Astrocyte (in vitro differentiated cells and primary cell): ENCODE measurements around the gene NCOA3. TPM values are rescaled to one million over a fixed set of nuclear protein-coding genes. Genes with fewer than 3 reads are reported as not detected.

ENCODE experiments used
- DNase-seq: peaks from one replicate; pipeline ENCODE4 v3.0.0-alpha.2; 2010; ENCODE audit warnings: low read depth
- FAIRE-seq: peaks from 2 replicates; lab custom pipeline; 2011; peaks lifted over from hg19 to GRCh38; lab: Jason Lieb, UNC
- H2AFZ ChIP-seq: 2 replicates; pipeline ENCODE4 v1.6.0; 2012; ENCODE audit warnings: low read depth, low read length, inconsistent platforms
- H3K27ac ChIP-seq: 2 replicates; pipeline ENCODE4 v1.5.1; 2011; ENCODE audit warnings: low read depth, low read length, inconsistent platforms
- H3K27me3 ChIP-seq: 2 replicates; pipeline ENCODE4 v1.6.0; 2011; ENCODE audit warnings: low read length, inconsistent platforms; ENCODE audit not compliant: insufficient read depth
- H3K36me3 ChIP-seq: 2 replicates; pipeline ENCODE4 v1.5.1; 2011; ENCODE audit warnings: low read length, inconsistent platforms; ENCODE audit not compliant: insufficient read depth
- H3K4me1 ChIP-seq: 2 replicates; pipeline ENCODE4 v1.5.1; 2011; ENCODE audit warnings: low read length, inconsistent platforms; ENCODE audit not compliant: insufficient read depth
- H3K4me2 ChIP-seq: 2 replicates; pipeline ENCODE4 v1.6.0; 2012; ENCODE audit warnings: low read length, inconsistent platforms
- H3K4me3 ChIP-seq: 2 replicates; pipeline ENCODE4 v1.5.1; 2011; ENCODE audit warnings: low read depth, mild to moderate bottlenecking, low read length, inconsistent platforms; ENCODE audit not compliant: insufficient read depth
- H3K79me2 ChIP-seq: 2 replicates; pipeline ENCODE4 v1.6.0; 2012; ENCODE audit warnings: mild to moderate bottlenecking, low read length, inconsistent platforms; ENCODE audit not compliant: insufficient read depth
- H3K9ac ChIP-seq: 2 replicates; pipeline ENCODE4 v1.6.0; 2012; ENCODE audit warnings: mild to moderate bottlenecking, low read length, inconsistent platforms
- H3K9me3 ChIP-seq: 2 replicates; pipeline ENCODE4 v1.5.1; 2012; ENCODE audit warnings: low read depth, mild to moderate bottlenecking, low read length, inconsistent platforms; ENCODE audit not compliant: insufficient read depth
- H4K20me1 ChIP-seq: 2 replicates; pipeline ENCODE4 v1.6.0; 2012; ENCODE audit warnings: low read length, inconsistent platforms; ENCODE audit not compliant: insufficient read depth
- H3K27ac Mint-ChIP-seq: one replicate; pipeline ENCODE4 v1.8.0; 2021; ENCODE audit warnings: mild to moderate bottlenecking, mixed read lengths; ENCODE audit not compliant: unreplicated experiment
- H3K27me3 Mint-ChIP-seq: one replicate; pipeline ENCODE4 v1.8.0; 2021; ENCODE audit warnings: low read depth, mixed read lengths; ENCODE audit not compliant: unreplicated experiment
- H3K36me3 Mint-ChIP-seq: one replicate; pipeline ENCODE4 v1.8.0; 2021; ENCODE audit warnings: low read depth, mixed read lengths; ENCODE audit not compliant: unreplicated experiment
- H3K4me1 Mint-ChIP-seq: one replicate; pipeline ENCODE4 v1.8.0; 2021; ENCODE audit warnings: low read depth, mixed read lengths; ENCODE audit not compliant: unreplicated experiment
- H3K4me3 Mint-ChIP-seq: one replicate; pipeline ENCODE4 v1.8.0; 2021; ENCODE audit warnings: mild to moderate bottlenecking, moderate library complexity, mixed read lengths; ENCODE audit not compliant: unreplicated experiment
- H3K9me3 Mint-ChIP-seq: one replicate; pipeline ENCODE4 v1.8.0; 2021; ENCODE audit warnings: mild to moderate bottlenecking, mixed read lengths; ENCODE audit not compliant: unreplicated experiment
- EZH2 ChIP-seq: IDR thresholded peaks from 2 replicates; pipeline ENCODE4 v1.6.1; 2012; ENCODE audit warnings: mild to moderate bottlenecking, low read length, inconsistent platforms; ENCODE audit not compliant: insufficient read depth
- total RNA-seq: library from RNA; stranded (reverse); gene quantifications from 2 replicates; pipeline ENCODE4 v1.2.1, GENCODE V29; 2021
- TF ChIP-seq, protein P1 (sequence below): IDR thresholded peaks from 2 replicates; pipeline ENCODE4 v1.5.1; 2011; ENCODE audit warnings: low read depth, mild to moderate bottlenecking, inconsistent platforms, low read length, moderate library complexity; ENCODE audit not compliant: insufficient read depth

The NCOA3 gene
- total RNA-seq, 1 donor from 2014 or later, result 30.5 TPM

DNA sequence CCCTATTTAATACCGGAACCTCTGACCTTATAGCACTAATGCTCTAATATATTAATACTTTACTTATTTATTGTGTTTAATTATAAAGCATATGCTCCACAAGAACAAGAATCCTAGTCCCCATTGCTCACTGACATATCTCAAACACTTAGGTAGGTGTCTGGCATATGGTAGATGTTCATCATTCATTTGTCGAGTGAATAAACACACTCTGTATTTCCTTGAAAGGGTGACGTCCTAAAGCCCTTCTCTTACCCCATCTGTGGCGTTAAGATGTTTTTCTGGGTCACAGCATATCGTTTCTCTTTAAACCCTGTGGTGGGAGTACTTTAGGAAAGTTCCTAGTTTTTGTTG lies 45.3 kb downstream of the NCOA3 start:
- Histone ChIP-seq H3K27ac (no peak overlapping the region), H3K79me2 (peaks cover 78% of the 10 kb centered on the region), H3K4me1 (peaks cover 34% of the 10 kb centered on the region), H3K9me3 (no peaks in the 10 kb centered on the region), H4K20me1 (peaks cover 41% of the 10 kb centered on the region), H3K4me3 (no peak overlapping the region), H2AFZ (no peak overlapping the region), H3K4me2 (no peak overlapping the region), H3K9ac (no peak overlapping the region), H3K27me3 (no peaks in the 10 kb centered on the region), H3K36me3 (no peaks in the 10 kb centered on the region)
- H3K27ac Mint-ChIP-seq, result peak overlapping the region; percentile 35
- DNase-seq (no peak), FAIRE-seq (no peak)
- peaks cover 31% of the 10 kb centered on the region for H3K4me1 Mint-ChIP-seq
- H3K4me3 Mint-ChIP-seq, result no peak overlapping the region
- TF ChIP-seq, protein P1, sequence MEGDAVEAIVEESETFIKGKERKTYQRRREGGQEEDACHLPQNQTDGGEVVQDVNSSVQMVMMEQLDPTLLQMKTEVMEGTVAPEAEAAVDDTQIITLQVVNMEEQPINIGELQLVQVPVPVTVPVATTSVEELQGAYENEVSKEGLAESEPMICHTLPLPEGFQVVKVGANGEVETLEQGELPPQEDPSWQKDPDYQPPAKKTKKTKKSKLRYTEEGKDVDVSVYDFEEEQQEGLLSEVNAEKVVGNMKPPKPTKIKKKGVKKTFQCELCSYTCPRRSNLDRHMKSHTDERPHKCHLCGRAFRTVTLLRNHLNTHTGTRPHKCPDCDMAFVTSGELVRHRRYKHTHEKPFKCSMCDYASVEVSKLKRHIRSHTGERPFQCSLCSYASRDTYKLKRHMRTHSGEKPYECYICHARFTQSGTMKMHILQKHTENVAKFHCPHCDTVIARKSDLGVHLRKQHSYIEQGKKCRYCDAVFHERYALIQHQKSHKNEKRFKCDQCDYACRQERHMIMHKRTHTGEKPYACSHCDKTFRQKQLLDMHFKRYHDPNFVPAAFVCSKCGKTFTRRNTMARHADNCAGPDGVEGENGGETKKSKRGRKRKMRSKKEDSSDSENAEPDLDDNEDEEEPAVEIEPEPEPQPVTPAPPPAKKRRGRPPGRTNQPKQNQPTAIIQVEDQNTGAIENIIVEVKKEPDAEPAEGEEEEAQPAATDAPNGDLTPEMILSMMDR, result no peak
- TF ChIP-seq EZH2, result no peak
- no peaks in the 10 kb centered on the region for H3K9me3 Mint-ChIP-seq
- no peaks in the 10 kb centered on the region for H3K27me3 Mint-ChIP-seq
- no peaks in the 10 kb centered on the region for H3K36me3 Mint-ChIP-seq

DNA sequence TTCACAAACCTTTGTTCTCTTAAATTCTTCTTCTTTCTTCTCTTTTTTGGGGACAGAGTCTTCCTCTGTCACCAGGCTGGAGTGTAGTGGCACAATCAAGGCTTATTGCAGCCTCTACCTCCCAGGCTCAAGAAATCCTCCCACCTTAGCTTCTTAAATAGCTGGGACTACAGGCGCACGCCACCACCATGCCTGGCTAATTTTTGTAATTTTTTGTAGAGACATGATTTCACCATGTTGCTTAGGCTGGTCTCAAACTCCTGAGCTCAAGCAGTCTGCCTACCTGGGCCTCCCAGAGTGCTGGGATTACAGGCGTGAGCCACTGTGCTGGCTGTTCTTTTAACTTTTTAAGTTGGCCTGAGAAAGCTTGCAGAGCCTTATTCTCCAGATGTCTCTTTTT lies 48.0 kb downstream of the NCOA3 start:
- Mint-ChIP-seq H3K36me3 (no peaks in the 10 kb centered on the region), H3K27me3 (no peaks in the 10 kb centered on the region), H3K27ac (no peak overlapping the region), H3K9me3 (no peaks in the 10 kb centered on the region), H3K4me3 (no peak overlapping the region), H3K4me1 (peaks cover 12% of the 10 kb centered on the region)
- peaks cover 63% of the 10 kb centered on the region for H3K79me2 ChIP-seq
- H4K20me1 ChIP-seq, result peaks cover 27% of the 10 kb centered on the region
- TF ChIP-seq, protein P1, result no peak
- no peak for TF ChIP-seq EZH2
- H3K4me3 ChIP-seq, result no peak overlapping the region
- no peak overlapping the region for H3K9ac ChIP-seq
- no peaks in the 10 kb centered on the region for H3K27me3 ChIP-seq
- no peak overlapping the region for H3K4me2 ChIP-seq
- H2AFZ ChIP-seq, result no peak overlapping the region
- no peak for DNase-seq
- no peaks in the 10 kb centered on the region for H3K36me3 ChIP-seq
- no peaks in the 10 kb centered on the region for H3K9me3 ChIP-seq
- H3K4me1 ChIP-seq, result peaks cover 12% of the 10 kb centered on the region
- FAIRE-seq, result no peak
- H3K27ac ChIP-seq, result no peak overlapping the region

DNA sequence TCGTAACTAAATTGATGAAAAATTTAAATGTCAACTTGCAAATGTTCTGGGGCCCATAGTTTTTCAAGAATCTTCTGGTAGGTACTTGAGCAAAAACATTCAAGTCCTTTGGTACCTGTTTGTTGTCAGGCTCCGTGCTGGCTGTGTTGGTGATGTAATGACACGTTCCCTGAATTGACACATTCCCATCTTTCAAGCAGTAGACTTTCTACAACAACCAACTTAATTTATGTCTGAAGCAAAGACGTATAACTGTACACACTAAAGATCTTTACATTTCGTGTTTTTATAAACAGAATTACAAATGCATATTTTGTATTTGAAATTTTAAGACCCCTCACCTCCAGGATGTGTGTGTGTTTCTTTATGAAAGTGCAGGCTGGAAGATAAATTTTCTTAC lies 49.5 kb downstream of the NCOA3 start:
- no peaks in the 10 kb centered on the region for H3K27me3 Mint-ChIP-seq
- Histone ChIP-seq H3K9me3 (no peaks in the 10 kb centered on the region), H2AFZ (no peak overlapping the region), H3K4me2 (no peak overlapping the region), H3K27me3 (no peaks in the 10 kb centered on the region), H3K27ac (no peak overlapping the region), H3K9ac (no peak overlapping the region), H3K36me3 (no peaks in the 10 kb centered on the region), H4K20me1 (peaks cover 25% of the 10 kb centered on the region), H3K4me3 (no peak overlapping the region), H3K79me2 (peaks cover 62% of the 10 kb centered on the region), H3K4me1 (no peaks in the 10 kb centered on the region)
- peaks cover 5% of the 10 kb centered on the region for H3K4me1 Mint-ChIP-seq
- H3K27ac Mint-ChIP-seq, result no peak overlapping the region
- TF ChIP-seq, protein P1, result no peak
- TF ChIP-seq EZH2, result no peak
- no peak for FAIRE-seq
- DNase-seq, result no peak
- H3K36me3 Mint-ChIP-seq, result no peaks in the 10 kb centered on the region
- H3K9me3 Mint-ChIP-seq, result no peaks in the 10 kb centered on the region
- no peak overlapping the region for H3K4me3 Mint-ChIP-seq
